ENCODE measurements around the gene GLS.
"Not testable (repeated sequence)": the region's sequence is repeated elsewhere in the genome, so short reads cannot be mapped to it uniquely, and the experiment has no call there.

GLS gene

DNA sequence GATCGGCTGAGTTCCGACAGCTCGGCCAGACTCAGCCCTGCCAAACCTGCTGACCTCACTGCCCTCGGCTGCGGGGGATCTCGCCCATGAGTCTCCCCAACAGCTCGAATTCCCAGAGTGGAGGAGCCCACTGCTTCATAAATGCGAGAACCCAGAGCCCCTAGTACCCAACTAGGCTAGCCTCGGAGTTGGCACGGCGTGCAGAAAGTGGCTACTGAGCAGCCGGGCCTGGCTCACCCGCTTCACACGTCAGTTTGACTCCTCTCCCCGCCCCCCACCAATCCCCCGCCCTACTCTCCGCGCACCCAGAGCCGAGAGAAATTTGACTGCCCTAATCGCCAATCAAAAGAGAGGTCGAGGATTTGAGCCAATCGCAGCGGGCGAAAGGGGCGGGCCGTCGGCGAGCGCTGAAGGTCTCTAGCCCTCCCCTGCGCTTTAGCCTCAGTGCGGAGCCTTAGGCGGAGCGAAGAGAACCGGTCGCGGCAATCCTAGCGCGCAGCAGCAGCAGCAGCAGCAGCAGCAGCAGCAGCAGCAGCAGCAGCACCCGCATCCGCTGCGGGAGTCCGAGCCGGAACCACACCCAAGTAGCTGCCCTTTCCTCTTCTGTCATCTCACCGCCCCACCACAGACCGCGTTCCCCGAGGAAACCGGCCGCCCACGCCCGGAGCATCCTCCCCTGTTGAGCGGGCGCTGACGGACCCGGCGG lies at the start of gene GLS:
Gene GLS (plus strand): TSS at position 444 of the 706 bp plus-strand sequence. CDS start 264 bp downstream, outside the sequence.
- peak; percentile 97 for DNase-seq (ENCODE audit: low spot score)

DNA sequence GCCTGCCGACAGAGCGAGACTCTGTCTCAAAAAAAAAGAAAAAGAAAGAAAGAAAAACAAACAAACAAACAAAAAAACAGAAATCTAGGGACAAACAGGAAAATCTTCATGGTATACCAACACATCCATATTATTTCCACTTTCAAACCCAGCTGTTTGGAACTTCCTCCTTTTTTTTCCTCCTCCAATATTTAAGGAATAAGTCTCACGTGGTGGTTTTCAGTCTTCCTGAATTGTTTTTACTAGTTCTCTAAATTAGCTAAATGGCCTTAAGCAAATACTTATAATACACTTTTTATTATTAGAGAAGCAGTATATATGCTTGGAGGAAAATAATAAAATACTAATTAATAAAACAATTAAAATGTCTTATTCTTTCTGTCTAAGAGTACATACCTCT lies 48.7 kb upstream of the GLS start:
- DNase-seq (ENCODE audit: low spot score) = no peak

DNA sequence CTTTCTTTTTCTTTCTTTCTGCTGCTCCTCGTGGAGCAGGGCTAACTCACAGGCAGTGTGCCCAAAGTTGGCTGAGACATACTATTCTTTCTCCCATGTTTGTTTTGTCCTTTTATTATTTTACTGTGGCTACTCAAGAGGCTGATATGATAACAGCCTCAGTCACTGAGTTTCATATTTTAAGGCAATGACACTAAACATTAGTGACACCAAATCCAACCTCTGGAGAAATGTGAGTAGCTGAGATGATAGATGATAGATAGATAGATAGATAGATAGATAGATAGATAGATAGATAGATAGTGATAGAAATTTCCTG lies 45.8 kb upstream of the GLS start:
- DNase-seq (ENCODE audit: low spot score) = no peak

DNA sequence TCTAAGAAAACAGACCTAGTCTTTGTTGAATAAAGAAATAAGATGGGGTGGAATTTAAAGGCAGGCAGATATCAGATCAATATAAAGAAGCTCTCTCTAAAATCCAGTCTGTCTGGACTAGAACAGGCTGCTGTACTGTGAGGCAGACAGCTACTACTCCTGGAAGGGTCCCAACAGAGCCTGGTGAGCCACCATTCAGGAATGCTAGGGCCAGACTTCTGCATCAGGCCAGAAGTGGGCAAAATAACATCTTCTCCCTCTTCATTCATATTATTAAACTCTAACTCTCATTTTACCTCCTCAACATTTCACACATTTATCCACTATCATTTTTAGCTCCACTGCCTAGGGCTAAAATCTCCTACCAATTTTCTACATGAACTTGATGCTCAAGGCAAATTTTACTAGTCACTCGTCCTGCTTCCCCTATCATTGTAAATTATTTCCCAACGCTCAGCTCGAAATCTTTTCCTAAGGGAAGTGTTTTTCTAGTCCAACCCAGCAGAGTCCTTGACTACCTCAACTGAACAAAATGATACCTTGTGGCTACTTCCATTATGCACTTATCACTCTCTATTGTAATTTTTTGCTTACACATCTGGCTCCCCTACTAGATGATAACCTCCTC lies 45.2 kb upstream of the GLS start:
- peak; percentile 91 for DNase-seq (ENCODE audit: low spot score)

DNA sequence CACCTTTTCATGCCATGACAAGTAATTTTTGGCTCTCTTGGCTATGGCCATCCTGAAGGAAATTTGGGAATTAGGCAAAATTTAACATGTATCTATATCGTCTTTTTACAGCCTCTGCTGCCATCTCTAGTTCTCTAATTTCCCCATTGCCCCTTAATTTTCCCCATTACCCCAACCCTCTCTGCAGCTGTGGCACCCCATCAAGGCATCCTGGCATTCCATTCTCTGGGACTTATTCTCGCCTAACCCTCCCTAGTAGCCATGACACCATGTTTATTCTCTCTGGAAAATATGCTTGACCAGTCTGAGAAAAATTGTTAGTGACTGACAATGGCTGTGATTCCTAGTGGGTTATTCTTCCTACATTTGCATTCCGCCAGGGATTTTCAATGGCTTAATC lies 43.9 kb upstream of the GLS start:
- DNase-seq (ENCODE audit: low spot score) = no peak

DNA sequence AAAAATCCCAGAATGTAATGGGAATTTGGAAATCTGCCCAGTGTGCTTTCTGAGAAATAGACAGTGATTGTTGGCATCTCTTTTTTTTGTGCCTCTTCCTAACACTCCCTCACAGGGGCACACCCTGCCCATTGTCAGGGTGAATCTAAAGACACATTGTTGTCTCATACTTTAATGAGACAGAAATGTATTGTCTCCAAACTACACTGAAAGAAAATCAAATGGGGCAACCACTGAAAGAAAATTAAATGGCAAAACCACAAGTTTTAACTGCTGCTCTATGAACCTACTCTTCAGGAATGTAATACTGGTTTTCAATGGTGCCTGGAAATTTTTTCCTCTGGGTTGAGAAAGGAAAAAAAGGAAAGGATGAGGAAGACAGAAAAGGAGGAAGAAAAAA lies 43.2 kb upstream of the GLS start:
- DNase-seq (ENCODE audit: low spot score) = peak; percentile 52

DNA sequence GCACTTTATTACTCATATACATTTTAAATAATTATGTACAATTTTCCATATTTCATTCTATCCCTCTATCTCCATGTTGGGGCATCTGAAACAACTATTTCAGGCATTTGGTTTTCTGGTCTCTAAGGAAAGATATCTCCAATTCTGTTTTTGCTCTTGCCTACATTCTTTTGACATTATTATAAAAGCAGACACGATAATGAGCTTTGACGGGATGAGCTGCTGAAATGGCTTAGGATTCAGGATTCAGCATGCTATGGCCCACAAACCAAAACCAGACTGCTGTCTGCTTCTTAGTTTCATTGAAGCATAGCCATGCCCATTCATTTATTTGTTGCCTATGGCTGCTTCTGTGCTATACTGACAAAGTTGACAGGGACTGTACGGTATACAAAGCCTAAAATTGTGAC lies 42.7 kb upstream of the GLS start:
- DNase-seq (ENCODE audit: low spot score) = peak; percentile 17

DNA sequence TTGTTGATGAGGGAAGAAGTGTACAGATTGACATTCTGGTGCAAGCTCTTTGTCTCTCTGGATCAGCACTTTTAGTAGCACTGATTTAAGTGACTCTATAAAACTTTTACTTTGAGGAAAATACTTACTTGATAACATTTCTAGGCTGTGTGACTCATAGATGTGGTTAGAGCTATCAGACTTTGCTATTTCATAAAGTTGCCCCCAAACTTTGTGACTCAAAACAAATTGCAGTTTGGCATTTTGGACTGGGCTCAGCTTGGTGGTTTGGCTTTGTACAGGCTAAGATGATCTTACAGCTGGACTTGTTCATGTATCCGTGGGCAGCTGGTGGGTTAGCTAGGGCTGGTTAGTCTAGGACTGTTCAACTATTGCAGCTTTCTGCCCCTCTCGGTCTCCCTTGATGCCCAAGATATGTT lies 42.1 kb upstream of the GLS start:
- DNase-seq (ENCODE audit: low spot score) = peak; percentile 44

DNA sequence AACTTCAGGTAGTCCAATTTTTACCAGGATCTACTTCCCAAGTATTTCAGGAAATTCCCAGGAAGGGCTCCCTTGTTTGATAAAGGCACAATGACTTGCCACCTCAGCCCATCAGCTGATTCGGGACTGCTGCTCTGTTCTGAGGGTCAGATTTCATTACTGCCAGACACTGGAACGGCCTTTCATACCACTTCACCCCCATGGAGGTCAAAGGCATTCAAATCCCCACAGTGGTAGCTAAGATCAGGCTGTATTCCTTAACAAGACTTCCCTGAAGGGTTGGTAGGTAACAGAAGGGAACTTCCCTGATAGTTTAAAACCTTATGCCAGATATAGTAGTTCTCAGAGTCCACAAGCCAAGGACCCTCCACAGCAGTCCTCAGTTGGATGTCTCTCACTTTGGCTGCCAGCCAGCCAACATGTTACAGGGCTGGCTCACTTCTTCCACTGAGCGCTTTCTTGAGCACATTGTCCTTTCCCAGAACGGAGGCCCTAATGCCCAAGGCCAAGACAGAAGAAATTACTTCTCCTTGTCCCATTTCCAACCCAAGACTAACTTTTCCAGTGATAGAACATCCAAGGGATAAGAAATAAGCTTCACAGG lies 40.0 kb upstream of the GLS start:
- no peak for DNase-seq (ENCODE audit: low spot score)

DNA sequence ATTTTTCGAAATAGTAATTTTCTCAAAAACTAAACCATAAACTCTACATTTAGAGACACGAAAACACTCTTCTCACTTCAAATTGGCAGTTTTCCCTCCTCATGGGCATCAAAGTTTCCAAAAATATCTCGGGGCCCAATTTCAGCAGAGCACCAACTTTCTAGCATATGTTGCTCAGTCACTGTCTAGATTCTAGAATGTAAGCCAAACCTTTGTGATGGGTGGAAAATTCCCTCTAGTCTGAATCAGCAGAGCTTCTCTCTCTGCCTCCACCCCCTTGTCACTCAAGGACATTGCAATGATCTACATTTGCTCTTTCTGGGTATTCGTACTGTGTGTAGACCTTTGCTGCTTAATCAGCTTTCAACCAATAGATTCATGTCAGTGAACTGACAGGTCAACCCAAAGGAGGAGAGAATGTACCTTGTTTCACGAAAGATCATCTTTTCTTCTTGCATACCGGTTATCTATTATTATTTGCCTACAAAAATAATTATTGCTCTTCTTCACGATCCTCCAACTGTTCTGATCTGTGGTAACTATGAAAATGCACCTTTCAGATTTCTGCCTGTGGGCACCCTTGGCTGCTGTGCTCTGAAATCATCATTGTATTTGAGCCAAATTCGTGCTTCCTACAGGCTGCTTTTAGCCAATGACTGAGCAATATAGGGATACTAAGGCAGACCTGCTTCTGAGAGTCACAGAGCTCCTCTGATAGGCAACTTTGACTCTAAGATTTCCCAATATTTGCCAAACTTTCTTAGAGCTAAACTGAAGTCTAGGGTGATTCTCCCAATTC lies 38.7 kb upstream of the GLS start:
- DNase-seq (ENCODE audit: low spot score) = peak; percentile 75

DNA sequence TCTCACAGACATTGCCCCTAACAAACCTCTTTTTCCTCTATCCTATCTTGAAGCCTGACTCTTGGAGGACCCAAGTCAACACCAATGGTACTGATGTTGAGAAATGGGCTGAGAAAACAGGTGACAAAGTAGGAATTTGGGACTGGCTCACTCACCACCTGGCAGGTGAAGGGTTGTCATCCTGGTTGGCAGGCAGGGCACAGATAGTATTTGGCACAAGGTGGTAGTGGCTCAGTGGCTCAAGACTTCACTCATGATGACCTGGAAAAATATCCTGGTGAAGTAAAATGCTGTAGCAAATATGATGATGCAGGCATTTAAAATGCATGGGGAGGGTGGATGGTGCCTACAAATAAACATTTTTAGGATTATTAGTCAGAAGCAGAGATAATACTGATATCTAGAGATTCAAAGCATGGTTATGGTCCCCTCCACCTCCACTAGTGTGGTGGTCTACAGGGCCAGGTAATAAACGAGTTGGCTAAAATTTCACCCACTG lies 38.0 kb upstream of the GLS start:
- DNase-seq (ENCODE audit: low spot score) = no peak

DNA sequence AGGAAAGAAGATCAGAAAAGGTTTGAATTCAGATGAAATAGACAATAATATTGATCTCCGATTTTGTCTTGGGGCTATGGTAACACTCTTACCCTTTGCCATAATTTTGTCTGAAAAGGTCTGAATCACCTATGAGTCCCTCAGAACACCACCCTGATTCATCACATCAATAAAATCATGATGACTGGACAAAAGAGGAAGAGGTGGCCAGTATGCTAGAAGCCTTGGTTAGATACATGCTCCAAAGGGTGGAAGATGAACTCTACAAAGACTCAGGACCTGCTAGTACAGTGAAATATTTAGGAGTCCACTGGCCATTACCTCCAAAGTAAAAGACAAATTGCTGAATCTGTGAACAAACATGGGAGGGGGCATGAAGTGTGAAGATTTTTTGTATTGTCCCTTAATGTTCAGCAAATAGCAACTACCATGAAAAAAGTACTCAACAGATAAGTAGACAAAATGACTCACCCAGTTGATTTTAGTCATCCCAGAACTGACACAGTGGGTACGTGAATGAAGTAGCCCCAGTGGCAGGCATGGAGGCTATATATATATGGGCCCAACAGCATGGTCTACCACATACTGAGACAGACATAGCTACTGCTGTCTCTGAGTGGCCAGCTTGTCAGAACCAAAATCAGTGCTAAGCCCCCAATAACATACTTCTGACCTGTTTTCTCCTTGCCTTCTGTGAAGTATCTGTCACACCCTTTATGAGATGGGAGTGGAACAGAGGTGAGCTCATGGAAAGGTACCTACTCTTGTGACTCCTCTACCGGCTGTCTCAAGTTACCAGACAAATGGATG lies 36.5 kb upstream of the GLS start:
- no peak for DNase-seq (ENCODE audit: low spot score)

DNA sequence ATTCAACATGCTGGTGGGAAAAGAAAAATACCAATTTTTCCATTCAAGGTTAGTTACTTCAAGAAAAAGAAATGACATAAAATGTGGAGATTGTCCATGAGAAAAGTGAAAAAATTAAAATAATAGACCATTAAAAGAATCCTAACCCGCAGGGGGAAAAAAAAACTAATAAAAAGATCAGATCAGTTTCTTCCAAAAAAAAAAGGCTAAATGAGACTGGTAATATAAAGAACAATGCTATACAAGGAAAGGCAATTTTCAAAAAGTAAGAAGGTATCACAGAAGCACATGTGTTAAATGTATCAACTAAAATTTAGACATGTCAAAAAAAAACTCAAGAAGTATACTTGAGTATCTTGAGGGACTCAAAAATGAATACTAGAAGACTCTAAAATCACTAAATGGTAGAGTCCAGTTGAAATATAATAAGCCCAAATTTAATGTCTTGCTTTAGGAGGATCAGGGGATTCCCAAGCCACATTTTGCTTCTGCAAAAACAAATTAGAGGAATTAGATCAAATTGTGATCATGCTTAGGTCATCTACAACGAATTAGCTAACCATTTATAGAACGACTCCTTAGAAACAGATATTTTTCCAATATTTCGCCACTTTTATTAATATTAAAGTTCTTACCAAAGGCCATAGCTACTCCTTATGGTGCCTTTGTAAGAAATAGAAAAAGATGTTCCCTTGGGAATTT lies 35.8 kb upstream of the GLS start:
- no peak for DNase-seq (ENCODE audit: low spot score)

DNA sequence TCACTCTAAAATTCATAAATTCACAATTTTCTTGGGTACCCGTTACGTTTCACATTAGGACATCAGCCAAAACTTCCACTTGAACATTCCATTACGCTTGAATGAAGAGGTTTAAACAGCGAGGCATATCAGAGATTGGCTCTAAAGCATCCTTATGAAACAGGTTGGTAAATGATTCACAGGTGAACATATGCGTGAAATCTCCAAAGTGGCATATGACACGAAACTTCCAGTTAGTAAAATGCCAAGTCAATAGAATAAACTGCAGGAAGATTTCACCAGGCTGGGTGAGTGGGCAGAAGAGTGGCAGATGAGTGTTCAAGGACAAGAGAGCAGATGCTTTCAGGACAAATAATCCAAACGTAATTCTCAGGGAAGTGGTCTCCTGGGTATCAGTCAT lies 33.9 kb upstream of the GLS start:
- DNase-seq (ENCODE audit: low spot score) = no peak

DNA sequence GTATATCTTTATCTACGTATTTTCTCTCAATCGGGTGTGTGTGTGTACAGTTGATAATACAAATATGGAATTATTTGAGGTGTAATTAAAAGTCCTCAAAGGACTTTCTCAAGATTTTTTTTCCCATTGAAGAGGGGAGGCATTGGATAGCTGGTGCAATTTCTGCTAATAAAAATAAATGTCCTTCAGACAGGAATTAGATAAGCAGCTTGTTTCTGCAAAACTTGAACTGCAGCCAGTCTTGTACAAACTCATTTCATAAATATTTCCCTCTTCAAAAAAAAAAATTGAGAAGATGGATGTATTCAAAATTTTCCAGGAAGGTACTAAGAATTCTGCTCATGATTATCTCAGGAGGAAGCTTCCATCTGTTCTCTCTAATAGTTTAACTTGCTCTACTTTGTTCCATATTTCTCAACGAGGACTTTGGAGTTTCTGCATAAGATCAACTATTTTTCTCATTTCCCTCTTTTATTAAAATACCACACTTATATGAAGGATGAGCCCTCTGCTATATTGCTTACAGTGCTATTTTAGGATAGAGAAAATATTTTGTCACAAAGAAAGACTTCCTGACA lies 33.0 kb upstream of the GLS start:
- DNase-seq (ENCODE audit: low spot score) = no peak

DNA sequence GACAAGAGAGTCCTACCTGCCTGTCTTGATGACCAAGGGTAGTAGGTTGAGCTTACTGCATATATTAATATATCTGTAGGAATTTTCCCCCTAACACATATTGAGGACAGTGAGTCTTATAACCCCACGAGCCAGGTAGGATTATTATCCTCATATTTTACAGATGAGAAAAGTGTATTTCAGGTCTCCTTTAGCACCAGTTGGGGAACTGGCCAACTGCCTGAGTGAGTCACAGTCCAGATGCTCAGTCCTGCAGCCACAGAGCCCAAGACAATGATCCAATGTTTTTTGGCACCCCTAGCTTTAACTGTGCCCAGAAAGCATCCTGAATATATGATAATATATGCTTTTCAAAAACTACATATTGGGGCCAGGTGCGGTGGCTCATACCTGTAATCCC lies 30.8 kb upstream of the GLS start:
- DNase-seq (ENCODE audit: low spot score) = peak; percentile 80

DNA sequence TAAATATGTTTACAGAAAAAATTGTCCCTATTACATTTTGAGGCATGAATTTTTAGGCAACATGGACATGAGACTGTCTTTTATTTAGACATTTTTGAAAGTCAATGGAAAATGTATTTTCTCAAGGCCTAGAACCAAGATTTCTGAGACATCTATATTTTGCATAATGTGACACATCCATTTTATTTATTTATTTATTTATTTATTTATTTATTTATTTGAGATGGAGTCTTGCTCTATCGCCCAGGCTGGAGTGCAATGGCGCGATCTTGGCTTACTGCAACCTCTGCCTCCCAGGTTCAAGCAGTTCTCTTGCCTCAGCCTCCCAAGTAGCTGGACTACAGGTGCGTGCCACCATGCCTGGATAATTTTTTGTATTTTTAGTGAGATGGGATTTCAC lies 27.6 kb upstream of the GLS start:
- DNase-seq (ENCODE audit: low spot score) = not testable (repeated sequence)

DNA sequence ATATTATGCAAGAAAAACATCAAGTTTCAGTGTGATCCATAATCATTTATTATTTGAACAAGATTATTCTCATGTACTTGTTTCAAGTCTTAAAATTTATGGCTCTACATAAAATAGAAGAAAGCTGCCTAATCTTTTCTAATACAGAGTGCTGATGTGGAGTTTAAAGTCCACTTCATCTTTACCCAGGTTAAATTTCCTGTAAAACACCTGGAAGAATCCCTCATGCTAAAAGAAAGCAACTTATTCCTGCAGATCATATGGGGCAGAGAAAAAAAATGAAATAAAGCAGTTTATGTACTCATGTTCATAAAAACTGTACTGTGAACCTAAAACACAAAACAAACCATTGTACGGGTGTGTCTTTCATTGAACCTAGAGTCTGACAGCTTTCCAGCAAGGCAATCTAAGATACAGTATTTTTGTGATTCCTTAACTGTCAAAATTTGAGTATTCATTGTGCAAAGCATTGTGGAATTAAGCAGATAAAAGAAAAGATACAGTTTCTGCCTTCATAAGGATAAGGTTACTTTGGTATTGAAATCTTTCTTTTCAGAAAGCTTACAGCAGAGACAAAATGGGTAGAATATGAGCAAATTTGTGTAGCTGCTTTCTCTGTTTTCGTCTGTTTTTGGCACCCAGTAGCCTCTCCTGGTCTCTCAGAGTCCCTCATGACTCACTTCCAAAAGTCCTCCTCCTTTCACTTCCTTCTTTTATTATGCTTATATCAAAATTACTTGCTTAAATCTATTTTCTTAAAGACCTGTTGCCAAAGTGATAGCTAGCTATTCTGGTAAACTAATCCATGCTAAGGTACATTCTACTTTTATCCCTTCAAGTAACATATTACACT lies 26.9 kb upstream of the GLS start:
- DNase-seq (ENCODE audit: low spot score) = peak; percentile 60

DNA sequence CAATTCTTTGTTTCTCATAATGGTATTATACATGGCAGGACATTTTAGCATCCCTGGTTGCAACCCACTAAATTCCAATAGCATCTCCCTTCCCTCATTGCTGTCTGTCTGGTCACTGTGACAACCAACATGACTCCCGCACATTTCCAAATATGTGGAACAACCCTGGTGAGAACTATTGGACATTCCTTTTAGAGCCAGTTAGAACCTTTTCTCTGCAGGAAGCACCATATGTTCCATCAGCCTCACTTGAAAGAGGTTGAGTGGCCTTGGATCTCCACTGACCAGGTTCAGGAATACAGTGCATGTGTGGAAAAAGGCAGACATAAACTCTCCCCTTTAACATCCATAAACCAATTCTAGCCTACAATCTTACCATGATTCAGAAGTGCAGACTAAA lies 25.9 kb upstream of the GLS start:
- no peak for DNase-seq (ENCODE audit: low spot score)

DNA sequence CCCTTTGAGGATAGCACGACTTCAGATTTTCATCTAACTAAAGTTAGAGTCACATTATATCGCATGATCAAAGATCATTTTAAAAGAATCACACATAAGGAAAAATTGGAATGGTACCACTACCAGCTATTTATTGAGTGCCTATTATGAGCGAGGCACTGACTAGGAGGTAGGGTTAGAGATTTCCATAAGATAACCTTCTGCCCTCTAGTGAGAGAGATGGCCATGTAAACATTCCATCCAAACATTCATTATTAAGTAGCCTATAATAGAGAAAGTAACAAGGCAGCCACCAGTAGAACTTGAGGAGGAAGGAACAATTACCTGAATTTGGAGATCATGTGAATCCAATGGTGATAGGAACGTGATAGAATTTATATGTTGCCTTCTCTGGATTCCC lies 25.4 kb upstream of the GLS start:
- no peak for DNase-seq (ENCODE audit: low spot score)

Measured in AG20443 (cell line).